Measurements from ENCODE around the gene ATAD3C. TPM values are rescaled to one million over a fixed set of nuclear protein-coding genes. Genes with fewer than 3 reads are reported as not detected.
"Not testable (repeated sequence)": the region's sequence is repeated elsewhere in the genome, so short reads cannot be mapped to it uniquely, and the experiment has no call there.

ATAD3C gene
- total and polyA plus RNA-seq, 7 donors, result under 0.01 to 1.5 (median 0.45) TPM; not detected in 1

- Histone ChIP-seq H3K27me3 (no peaks in the 10 kb centered on the region), H3K27ac (peak overlapping the region in 3 of 4 donors; percentile 27 to 39 (median 34)), H3K9me3 (no peaks in the 10 kb centered on the region), H3K4me1 (peaks cover 0 to 40% (median 35%) of the 10 kb centered on the region in 4 donors), H3K4me3 (no peak overlapping the region), H3K36me3 (peaks cover 0 to 10% (median 0%) of the 10 kb centered on the region in 4 donors)
- DNase-seq, result no peak
- no peak for TF ChIP-seq EP300 (IDR thresholded peaks at IDR 0.05)
- TF ChIP-seq POLR2AphosphoS5 (IDR thresholded peaks at IDR 0.05), result peak in 1 of 4 donors; percentile 25
- no peak for TF ChIP-seq CTCF (IDR thresholded peaks at IDR 0.05)
- intact Hi-C loops (cut with DNase I), result no loop called here
- WGBS, 2 donors, result 91 to 92% methylated on average over 32 of the region's 32 CpGs
Observed at GRCh38 chr1:1442069-1442770, 7.3 kb upstream of the ATAD3C start.

- H3K36me3 ChIP-seq; intact Hi-C loops (cut with DNase I); H3K27me3 ChIP-seq; H3K4me1 ChIP-seq; H3K4me3 ChIP-seq; DNase-seq; H3K9me3 ChIP-seq; H3K27ac ChIP-seq: not testable (repeated sequence)
- WGBS, 2 donors, result 91 to 94% methylated on average over 19 of the region's 19 CpGs
Observed at GRCh38 chr1:1446631-1447030, 2.9 kb upstream of the ATAD3C start.

- H3K27ac ChIP-seq; DNase-seq; H3K9me3 ChIP-seq; intact Hi-C loops (cut with DNase I); H3K27me3 ChIP-seq; H3K4me3 ChIP-seq; H3K36me3 ChIP-seq; H3K4me1 ChIP-seq: not testable (repeated sequence)
- 72 to 81% methylated on average over 22 of the region's 22 CpGs for WGBS, 2 donors
Observed at GRCh38 chr1:1450616-1451015, 1.1 kb downstream of the ATAD3C start.

DNA sequence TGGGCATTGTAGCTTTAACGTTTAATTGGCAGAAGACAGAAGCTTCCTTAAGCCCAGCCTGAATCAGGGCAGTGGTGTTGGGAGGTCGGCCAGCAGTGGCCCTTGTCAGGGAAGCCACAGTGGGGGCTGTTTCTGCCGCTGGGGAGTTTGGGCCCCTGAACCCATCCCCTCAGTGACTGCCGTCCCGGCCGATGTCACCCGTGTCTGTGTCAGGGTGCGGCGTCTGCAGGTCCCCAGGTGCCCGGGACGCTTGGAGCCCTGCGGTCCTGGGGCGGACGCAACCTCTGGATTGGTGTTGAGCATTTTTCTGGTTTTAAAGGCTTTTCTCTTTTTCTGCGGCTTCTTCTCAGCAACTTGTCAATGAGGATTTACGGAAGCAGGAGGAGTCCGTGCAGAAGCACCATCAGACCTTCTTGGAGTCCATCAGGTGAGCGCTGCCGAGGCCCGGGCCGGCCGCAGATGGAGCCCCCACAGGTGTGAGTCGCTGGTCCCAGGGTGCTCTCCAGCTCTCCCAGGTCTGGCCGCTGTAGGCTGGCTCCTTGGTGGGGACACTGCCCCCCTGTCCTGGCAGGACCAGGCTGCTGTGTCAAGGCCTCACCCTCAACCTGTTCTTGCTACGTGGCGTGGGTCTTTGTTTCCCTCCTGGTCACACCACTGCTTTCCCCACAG is 2.3 kb downstream of the ATAD3C start:
- H3K4me3 ChIP-seq, result no peak overlapping the region
- H3K27me3 ChIP-seq, result no peaks in the 10 kb centered on the region
- DNase-seq, result no peak
- H3K27ac ChIP-seq, result no peak overlapping the region
- 90 to 91% methylated on average over 26 of the region's 26 CpGs for WGBS, 2 donors
- H3K4me1 ChIP-seq, result no peaks in the 10 kb centered on the region
- no peaks in the 10 kb centered on the region for H3K36me3 ChIP-seq
- intact Hi-C loops (cut with DNase I), result no loop called here
- TF ChIP-seq POLR2A (IDR thresholded peaks at IDR 0.05) (no peak), EP300 (IDR thresholded peaks at IDR 0.05) (no peak), POLR2AphosphoS5 (IDR thresholded peaks at IDR 0.05) (no peak), CTCF (IDR thresholded peaks at IDR 0.05) (no peak)
- no peaks in the 10 kb centered on the region for H3K9me3 ChIP-seq

GRCh38 chr1:1452365-1452739 is 2.9 kb downstream of the ATAD3C start:
- 62 to 79% methylated on average over 8 of the region's 8 CpGs for WGBS, 2 donors
- intact Hi-C loops (cut with DNase I), result not testable (repeated sequence)

GRCh38 chr1:1452882-1453281 is 3.4 kb downstream of the ATAD3C start:
- WGBS, 2 donors, result 95 to 97% methylated on average over 16 of the region's 16 CpGs
- Histone ChIP-seq H3K4me3 (no peak overlapping the region), H3K27me3 (no peaks in the 10 kb centered on the region), H3K36me3 (no peaks in the 10 kb centered on the region), H3K9me3 (no peaks in the 10 kb centered on the region), H3K27ac (no peak overlapping the region), H3K4me1 (no peaks in the 10 kb centered on the region)
- intact Hi-C loops (cut with DNase I), result no loop called here
- no peak for DNase-seq
- TF ChIP-seq CTCF (IDR thresholded peaks at IDR 0.05) (no peak), EP300 (IDR thresholded peaks at IDR 0.05) (no peak), POLR2AphosphoS5 (IDR thresholded peaks at IDR 0.05) (no peak), POLR2A (IDR thresholded peaks at IDR 0.05) (no peak)

More at GRCh38 chr1:1452365-1452739, 2.9 kb downstream of the ATAD3C start:
- H3K4me3 ChIP-seq, DNase-seq, H3K4me1 ChIP-seq, H3K36me3 ChIP-seq, H3K27ac ChIP-seq, H3K9me3 ChIP-seq, H3K27me3 ChIP-seq: not testable (repeated sequence)

DNA sequence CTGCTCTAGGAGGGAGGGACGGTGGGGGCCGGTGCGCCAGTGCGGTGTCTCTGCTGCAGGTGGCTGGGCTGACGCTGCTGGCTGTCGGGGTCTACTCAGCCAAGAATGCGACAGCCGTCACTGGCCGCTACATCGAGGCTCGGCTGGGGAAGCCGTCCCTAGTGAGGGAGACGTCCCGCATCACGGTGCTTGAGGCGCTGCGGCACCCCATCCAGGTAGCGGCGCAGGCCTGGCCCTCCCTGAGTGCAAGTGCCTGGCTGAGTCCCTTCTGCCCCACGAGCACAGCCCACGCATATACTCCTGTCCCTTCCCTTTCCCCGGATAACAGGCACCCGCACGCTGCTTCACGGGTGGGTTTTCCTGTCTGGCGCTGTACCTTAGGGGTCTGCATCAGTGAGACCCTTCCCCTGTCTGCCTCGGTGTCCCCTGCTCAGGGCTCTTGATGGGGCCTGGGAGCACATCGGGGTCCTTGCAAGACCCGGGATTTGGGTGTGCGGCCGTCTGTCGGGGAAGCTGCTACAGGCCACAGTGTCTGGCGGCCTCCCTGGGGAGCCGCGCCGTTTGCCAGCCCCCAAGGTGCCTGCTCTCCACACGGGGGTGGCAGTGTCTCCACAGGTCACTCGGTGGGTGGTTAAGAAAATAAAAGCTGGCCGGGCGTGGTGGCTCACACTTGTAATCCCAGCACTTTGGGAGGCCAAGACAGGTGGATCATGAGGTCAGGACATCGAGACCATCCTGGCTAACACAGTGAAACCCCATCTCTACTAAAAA is 5.0 kb downstream of the ATAD3C start:
- H3K4me1 ChIP-seq; intact Hi-C loops (cut with DNase I); H3K4me3 ChIP-seq; DNase-seq; H3K36me3 ChIP-seq; H3K27me3 ChIP-seq; H3K27ac ChIP-seq; H3K9me3 ChIP-seq: not testable (repeated sequence)
- 83 to 89% methylated on average over 37 to 38 of the region's 41 CpGs for WGBS, 2 donors

Data from sigmoid colon (tissue), 7 donors.